Hippocampal formation (tissue), 2 donors: ENCODE results near the gene PPP3CA.

Source experiments
- DNase-seq, 2 donors: peaks; one replicate each; lab custom pipeline; 2025; lab: John Stamatoyannopoulos, UW

The PPP3CA gene

DNA sequence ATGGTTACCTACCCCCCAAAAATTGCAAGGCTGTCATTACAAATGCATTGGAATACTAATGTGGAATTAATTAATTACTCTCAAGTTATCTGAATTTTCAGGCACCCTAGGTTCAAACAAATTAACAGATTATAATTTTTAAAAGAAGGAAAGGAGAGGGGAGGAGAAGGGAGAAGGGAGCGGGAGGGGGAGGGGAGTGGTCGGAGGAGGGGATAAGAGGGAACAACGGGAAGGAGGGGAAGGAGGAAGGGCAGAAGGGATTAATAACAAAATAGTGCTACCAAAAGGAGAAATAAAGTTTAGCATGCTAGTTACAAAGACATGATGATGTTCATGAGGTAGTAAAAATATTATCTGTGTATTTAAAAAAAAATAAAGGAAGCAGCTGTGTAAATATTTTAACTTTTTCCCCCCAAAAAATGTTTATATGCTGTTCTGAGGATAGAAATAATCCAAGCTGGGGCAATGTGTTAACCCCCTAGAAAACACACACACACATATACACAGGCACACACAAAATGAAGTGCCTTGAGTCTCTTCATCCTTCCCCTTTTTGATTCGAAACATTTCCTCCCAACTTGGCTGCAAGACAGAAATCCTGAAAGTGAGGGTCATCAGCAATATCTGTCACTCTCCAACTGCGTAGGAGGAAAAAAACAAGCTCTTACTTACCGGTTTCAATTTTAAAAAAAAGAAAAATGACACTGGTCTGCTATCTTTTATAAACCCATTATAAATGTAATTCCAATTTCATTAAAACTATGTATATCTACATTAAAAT lies 58.8 kb downstream of the PPP3CA start:
- DNase-seq: no peak

DNA sequence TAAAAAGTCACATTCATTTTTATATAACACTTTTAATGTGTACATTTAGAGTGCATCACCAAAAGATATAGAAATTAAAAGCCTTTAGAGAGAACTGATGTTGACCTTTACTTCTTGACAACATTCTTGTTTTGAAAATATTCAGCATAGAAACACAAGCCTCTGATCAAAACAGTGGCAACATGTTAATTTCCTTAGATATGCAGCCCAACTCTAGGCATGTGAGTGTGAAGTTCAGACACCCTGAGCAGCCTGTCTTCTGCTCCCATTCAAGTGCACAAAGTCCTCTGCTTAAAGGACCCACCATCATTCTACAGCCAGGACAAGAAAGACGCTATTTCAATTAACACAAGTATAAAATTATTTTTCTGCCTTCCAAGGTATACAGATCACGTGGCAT lies 60.0 kb downstream of the PPP3CA start:
- DNase-seq: no peak

DNA sequence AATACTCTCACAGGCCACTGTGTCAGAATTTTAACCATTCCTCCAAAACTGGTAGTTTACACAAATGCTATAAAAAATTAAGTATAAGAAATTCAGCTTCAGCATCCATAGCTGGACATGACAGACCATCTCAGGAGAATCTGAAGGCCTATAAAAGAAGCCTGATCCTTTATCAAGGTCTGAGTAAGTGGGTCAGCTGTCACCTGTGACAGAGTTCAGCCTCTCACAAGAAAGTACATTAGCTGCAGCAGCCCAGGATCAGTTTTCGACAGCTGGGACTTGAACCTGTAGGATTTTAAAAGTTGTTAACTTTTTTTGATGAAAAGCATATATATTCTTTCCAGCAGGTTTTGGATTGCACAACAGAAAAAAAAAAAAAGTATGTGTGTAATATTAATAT lies 60.7 kb downstream of the PPP3CA start:
- DNase-seq: no peak

DNA sequence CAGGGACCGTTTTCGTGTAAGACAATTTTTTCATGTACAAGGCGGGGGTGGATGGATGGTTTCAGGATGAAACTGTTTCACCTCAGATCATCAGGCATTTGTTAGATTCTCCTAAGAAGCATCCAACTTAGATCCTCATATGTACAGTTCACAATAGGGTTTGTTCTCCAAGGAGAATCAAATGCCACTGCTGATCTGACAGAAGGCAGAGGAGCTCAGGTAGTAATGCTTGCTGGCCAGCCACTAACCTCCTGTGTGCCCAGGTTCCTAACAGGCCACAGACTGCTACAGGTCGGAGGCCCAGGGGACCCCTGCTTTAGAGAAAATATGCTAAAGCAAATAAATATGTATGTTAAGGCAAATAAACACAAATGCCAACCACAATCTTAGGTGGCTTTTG lies 61.3 kb downstream of the PPP3CA start:
- no peak for DNase-seq

DNA sequence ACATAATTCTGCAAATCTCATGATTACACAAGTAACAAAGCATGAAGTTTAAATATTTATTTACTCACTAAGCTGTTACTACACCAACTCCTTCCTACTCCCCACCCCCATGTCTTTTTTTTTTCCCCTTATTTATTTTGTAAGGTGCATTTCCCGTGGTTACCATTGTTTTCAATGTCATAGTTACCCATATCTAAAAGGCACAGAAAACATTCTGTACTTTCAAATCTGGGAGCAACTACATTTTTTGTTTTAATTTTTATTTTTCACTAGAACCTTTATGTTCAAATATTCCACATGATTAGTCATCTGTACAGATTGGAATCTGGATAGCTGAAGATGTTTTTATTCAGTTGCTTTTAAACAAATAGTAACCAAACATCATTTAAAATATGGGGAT lies 62.8 kb downstream of the PPP3CA start:
- DNase-seq: no peak

DNA sequence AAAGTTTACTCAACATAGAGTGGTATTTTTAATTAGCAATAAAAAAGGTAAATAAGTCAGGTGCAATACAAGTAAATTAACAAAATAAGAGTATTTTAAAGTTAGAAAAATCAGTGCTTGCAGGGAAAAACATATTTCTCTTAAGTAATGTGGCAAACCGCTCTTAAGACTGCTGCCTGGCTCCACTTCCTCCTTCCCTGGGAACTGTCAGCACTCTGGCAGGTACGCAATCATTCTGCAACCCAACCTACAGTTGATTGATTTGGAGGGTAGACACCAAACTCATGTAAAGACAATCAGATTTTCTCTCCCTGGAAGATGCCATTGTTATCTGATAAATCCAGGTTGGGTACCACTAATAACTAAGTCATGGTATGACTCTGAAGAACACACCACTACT lies 63.9 kb downstream of the PPP3CA start:
- no peak for DNase-seq

DNA sequence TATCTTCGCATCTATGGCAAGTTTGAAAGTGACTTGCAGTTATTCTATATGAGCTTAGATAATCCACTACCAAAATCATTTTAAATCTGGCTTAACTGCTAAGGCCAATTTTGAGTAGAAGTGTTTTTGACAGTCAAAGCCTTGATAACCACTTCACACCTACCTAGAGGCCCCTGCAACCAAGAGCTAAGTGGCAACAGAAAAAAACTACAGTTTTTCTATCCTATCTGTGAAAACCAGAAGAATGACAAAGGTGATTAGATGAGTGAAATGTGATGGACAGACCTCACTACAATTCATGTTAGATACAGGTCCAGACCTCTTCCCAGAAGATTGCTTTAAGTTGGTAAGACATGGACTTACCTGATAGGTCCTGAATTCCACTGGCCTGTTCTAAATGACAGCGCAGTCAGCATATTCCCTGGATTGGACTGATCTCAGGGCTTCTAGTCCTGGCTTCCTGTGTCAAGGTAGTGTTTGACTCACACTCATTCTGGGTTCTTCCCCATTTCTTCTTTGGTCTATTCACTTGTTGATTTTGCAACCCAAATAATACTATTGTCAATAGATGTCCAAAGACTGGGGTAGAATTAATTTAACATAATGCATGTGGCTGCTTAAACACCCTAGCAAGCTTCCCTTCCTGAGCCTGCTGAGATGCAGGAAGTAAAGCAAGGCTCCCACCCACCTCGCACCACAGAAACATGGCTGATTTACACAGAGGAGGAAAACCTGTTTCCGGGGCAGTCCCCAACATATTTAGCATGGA lies 65.1 kb downstream of the PPP3CA start:
- DNase-seq: no peak

DNA sequence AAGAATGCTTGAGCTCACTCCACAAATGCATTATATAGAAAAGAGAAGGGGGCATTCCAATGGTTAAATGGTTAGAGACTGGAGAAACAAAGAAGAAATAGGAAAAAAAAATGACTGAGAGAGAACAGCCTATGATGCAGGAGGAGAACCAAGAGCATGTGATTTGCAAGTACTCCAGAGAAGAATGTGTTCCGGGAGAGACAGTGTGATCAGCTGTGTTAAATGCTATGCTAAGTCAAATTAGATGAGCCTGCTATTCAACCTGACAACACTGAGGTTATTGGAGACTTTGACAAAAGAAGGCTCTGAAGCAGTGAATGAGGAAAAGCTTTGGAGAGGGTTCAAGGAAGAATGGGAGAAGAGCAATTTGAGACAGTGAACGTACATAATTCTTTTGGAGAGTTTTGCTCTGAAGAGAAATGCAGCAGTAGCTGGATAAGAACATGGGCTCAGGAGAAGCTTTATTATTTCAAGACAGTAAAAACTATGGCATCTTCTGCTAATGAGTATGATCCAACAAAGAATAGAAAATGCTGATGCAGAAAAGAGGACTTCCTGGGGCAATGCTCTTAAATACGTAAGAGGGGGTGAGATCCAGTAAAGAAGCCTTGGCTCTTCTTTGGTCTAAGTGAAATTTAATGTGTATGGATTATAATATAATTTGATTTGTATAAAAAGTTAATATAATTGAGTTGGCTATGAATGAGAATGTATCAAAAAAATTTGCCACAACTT lies 66.3 kb downstream of the PPP3CA start:
- no peak for DNase-seq

DNA sequence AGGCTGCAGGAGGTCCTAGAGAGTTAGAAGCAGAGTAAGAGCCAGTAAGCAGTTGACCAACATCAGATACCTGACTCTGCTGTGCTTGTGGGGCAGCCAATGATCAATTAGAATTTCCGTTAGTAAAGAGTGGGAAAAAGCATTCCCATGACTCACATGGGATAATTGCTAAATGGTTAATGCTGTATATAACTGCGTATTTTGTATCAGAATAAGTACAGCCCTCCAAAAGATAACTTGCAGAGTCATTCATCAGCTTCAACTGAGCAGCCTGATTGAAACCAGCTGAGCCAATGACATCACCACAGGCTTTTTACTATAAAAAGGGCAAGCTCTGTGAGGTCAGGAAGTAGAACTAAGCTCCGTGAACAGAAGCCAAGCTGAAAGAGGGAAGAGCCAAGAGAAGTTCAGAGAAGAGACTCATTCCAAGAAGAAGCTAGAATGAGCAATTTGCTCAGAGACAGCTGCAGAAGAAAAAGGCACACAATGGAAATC lies 67.9 kb downstream of the PPP3CA start:
- no peak for DNase-seq

DNA sequence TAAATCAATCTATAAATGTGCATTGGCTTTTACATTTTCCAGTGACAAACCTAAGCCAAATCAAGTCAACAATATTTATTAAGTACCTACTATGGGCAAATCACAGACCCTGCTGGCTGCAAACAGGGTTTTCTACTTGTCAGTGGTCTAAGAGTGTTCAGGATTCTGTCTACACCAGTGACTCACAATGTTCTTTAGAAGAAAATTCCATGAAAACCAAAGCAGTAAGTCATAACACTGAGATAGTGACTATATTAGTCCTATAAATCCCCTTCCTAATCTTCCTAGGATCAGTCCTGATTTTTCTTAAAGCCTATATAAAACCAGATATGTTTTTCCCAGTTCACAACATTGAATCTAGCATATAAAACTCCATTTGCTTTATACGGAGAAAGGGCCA lies 69.7 kb downstream of the PPP3CA start:
- no peak for DNase-seq

DNA sequence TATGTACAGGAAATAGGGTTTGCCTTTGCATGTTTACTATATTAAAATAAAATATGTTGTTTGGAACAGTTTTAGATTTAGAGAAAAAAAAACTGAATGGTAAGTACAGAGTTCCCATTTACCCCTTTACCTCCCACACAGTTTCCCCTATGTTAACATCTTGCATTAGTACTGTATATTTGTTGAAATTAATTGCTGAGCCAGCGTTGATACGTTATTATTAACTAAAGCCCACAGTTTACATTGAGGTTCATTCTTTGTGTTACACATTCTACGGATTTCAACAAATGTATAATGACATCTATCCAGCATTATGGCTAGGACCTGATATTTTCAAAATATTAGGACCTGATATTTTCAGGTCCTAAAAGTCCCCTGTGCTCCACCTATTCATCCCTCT lies 70.7 kb downstream of the PPP3CA start:
- no peak for DNase-seq

DNA sequence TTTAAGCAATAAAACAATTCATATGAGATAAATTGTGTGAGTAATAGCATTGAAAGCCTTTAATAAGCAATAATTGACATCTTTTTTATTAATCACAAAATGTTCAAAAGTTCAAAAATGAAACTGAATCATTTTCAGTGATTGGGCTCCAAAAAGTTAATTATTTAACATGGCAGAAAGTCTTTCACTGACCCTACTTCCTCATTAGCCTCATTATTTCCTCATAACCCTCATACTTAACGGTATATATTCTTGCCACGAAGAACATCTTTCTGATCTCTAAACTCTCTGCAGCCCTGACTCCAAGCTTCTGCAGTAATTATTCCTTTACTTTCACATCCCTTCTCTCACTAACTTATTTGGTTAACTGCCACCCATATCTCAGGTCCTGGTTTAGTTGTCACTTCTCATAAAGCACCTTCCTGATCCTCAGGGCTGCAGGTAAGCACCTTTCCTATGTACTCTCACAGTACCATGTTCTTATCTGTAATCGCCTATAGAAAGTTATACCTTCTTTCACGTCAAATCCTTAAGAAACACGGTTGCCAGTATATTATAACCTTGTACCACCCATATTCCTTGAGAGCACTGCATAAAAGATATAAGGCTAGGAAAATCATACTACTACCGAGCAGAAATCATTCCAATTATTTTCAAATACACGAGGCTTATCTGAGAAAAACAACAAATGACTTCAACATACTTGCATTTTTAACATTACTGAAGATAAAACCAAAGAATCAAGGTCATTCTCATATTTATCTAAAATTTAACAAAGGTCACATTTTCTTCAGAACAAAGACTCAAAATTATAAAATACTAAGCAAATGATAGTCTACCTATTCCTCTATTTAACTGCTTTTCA lies 72.2 kb downstream of the PPP3CA start:
- no peak for DNase-seq

DNA sequence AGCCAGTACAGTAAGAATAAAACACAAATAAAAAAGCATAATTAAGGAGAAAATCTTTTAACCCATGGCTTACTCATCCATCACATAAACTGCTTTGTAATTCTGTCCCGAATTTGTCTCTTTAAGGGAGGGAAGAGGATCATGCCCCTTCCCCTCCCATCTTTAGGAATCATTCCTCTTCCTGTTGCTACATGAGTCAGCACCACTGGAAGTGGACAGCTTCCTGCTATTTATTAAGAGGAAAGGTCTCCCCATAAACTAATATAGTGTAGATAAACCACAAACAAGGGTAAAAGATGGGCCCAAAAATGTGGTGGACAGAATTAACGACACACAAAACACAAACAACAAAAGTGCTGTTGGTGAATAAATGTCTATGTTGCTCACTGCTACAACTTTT lies 75.8 kb downstream of the PPP3CA start:
- DNase-seq: no peak

DNA sequence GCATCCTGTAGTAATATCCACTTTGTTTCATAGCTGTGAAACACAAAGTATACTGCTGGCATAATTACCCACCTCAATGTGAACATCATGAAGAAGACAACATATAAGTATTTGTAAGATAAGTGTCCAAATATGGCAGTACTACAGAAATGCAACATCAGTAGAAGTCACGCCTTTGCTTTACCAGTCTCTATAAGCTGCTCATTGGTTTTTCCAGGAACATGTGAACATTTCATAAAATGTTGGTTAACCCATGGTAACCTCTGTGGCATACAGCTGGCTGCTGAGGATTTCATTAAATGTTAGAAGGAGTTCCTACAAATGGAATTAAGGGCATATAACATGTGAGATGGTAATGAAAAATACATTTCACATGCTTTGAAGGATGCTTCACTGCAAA lies 77.6 kb downstream of the PPP3CA start:
- no peak for DNase-seq

DNA sequence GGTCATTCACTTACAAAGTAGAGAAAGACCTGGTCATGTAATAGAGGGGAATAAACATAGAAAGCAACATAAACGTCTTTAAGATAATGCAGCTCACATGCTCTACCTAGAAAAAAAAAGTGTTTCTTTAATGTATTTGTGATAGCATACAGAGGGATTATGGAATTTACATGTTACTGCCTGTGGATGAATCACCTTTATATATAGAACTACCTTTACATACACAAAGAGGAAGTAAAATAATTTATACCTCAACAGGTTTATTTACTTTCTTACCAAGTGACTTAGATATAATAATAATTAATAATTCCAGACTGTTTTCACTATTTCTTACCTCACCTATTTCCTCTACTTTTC lies 81.5 kb downstream of the PPP3CA start:
- no peak for DNase-seq

DNA sequence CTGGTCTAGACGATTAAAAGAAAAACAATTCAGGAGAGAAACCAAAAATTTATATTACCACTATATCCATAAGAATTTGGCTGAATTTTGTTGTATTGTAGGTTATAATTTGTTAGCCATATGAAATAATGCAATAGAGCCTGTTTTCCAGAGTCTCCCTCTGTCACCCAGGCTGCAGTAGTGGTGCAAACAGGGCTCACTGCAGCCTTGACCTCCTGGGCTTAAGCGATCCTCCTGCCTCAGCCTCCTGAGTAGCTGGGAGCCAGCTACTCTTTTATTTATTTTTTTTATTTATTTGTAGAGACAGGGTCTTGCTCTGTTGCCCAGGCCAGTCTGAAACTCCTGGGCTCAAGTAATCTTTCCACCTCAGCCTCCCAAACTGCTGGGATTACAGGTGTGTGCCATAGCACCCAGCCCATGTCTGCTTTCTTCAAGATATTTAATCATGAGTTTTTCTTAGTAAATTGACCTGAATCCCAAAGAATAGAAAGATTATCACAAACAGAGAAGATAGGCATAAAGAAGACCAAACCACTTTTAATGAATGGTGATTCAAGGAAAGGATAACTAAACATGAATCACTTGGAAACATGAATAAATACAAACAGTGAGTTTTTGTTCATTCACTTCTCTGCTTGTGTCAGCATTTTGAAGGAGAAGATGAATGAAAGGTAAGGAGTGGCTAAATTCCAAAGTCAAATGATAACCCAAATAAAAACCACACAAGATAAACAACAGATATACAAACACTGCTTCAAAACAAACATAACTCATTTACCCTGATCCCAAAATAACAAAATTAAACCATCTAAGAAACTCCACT lies 82.1 kb downstream of the PPP3CA start:
- no peak for DNase-seq

DNA sequence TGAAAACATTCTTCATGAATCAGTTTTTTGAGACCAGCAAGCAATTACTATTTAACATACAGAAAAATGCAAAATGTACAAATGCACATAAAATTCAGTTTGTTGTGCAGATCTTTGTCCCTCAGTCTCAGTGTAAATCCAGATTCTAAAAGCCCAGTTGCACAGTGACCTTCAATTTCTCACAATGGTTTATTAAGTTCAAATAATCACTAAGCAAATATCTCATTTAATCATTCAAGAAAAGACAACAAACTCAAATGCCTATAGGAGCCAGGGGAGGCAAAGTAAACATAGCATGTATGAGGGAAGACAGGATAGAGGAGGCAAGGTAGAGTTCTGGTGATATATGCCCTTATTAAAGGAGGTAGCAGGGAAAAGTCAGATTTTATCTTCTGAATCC lies 82.8 kb downstream of the PPP3CA start:
- no peak for DNase-seq

DNA sequence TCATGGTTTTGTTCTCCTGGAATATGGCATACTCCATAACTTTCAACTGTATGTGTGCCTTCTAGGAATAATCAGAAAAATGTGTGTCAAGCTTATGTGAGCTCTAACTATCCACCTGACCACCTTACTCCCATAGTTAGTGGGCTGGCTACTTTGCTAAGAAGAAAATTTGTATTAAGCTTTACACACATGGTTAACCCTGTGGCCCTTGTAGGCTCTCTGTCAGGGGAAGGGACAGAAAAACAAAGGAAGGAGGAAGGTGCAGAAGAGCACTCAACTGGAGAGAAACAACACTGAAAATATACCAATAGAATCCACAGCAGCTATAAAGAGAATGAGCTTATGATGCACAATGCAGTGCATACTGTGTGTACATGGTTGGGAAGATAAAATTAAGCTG lies 84.6 kb downstream of the PPP3CA start:
- no peak for DNase-seq

DNA sequence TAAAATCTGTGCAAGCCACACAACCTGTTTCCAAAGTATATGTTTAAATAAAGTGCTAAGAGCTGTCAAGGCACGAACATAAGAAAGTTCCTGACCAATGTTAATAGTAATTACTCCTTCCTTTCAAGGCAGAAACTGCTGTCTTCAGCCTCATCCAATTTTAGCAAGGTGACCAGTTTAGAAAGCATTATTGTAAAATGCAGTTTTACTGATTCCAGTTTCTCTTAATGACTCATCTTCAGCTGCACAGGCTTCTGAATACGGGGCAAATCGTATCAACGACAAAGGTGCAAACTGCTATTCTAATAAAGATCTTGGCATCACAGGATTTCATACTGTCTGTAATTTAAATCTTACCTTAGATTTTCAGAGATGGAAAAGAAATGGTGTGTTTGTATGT lies 87.5 kb downstream of the PPP3CA start:
- no peak for DNase-seq

DNA sequence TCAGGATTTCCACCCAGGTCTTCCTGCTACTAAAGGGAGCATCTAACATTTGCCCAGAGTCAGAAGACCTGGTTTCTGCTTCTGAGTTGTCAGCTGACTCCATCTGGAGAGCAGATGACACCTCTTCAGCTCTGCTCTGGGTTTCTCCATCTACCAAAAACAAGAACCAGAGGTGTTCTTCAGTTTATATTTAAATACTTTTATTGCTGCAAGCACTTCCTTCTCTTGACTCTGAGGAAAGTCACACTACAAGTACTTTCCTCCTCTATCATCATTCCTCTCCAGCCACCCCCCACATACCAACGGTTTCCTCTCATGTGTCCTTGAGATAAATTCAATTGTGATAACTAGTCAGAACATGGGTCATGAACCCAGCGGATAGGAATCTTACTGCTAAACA lies 88.4 kb downstream of the PPP3CA start:
- no peak for DNase-seq

DNA sequence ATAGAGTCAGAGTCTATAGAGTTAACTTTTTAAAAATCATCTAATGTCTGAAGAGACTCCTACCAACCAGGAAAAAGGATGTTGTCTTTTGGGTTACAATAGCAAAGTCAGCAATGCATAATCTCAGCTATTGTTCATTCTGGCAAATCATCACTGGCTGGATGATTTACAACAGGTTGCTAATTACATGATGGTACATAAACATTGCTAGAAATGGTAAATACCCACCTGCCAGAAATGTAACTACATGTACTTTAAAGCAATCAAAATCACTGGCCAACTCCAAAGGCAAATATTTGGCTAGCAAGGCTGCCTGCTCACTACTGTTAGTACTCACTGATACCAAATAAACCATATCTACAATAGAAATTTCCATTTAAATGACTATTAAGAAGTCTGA lies 91.1 kb downstream of the PPP3CA start:
- DNase-seq: no peak
